GM19025 (cell line): ENCODE data around the gene RGS19.
"Not testable (repeated sequence)": the region's sequence is repeated elsewhere in the genome, so short reads cannot be mapped to it uniquely, and the experiment has no call there.

Experiments used
- ATAC-seq: cut with Tn5 transposase; IDR thresholded peaks from one replicate; pipeline ENCODE4 v1.9.1; 2021; ENCODE audit warnings: mild to moderate bottlenecking, low read depth, moderate library complexity; ENCODE audit not compliant: unreplicated experiment

Gene RGS19

DNA sequence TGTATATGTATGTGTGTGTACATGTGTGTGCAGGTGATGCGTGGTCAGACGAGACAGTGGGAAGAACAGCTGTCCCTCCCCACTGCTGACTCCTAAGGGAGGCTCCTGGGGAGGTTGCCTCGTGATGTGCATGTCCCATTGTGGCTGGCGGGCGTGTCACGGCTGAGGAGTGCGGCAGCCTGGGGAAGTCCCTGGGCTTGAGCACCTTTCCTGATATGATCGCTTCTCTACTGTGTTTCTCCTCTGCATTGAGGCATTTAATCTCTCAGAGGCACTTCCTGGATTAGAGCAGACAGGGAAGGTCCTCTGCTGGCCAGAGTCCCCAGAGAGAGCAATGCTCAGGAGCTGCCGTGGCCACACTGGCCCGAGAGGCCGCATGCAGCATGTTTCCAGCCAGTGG, 16.6 kb upstream of the RGS19 start:
- ATAC-seq: no peak

DNA sequence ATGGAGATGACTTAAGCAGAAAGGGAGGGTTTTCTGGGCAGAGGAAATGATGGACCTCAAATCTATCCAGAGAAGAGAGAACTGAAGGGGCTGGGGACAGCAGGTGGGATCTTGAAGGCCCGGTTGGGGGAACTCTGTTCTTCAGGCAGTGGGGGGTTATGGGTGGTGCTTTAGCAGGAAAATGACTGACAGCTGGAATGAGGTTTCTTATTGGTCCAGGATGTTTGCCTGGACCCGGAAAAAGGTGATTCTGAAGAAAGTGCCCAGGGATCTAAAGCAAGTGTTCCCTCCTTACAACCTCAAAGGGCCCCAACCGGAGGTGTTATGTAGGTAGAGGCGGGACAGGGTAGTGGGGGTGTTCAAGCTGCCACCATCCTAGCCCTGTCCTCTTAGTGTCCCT, 16.1 kb upstream of the RGS19 start:
- ATAC-seq: no peak

- ATAC-seq: no peak
These were observed 13.7 kb upstream of the RGS19 start for GRCh38 chr20:64093013-64093503.

- no peak for ATAC-seq
These were observed 13.1 kb upstream of the RGS19 start for GRCh38 chr20:64092258-64093012.

DNA sequence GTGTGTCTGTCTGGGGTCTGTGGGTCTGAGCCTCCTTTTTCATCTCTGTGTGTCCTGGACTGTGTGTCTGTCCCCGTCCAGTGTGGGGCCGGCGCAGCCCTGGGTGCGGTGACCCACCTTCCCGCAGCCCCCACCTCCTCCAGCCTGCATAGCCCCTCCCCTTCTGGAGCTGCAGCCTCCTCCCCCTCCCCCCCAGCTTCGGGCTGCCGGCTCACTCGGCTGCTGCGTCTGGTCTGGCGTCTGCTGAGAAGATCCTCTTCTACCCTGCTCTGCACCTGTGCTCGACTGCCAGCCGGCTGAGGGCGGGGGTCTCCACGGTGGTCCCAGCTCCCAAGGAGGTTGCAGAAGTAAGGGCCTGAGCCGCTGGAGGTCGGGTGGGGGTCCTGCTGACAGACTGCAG, 12.5 kb upstream of the RGS19 start:
- ATAC-seq: no peak

DNA sequence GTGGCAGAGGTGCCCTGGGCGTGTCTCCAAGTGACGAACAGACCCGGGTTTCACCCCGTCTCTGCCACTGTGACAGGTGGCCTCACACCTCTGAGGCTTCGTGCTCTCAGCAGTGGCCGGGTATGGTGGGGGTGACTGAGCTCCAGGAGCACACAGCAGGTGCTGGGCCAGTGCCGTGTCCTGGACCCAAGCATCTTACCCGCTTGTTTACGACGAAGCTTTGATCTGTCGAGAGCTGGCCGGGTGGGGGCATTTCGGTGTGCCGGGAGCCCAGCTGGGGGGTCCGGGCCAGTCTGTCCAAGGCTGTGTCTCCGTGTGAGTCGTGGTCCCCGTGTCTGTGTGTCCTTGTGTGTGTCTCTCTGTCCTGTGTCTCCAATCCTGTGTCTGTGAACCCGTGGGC, 12.0 kb upstream of the RGS19 start:
- ATAC-seq: no peak

DNA sequence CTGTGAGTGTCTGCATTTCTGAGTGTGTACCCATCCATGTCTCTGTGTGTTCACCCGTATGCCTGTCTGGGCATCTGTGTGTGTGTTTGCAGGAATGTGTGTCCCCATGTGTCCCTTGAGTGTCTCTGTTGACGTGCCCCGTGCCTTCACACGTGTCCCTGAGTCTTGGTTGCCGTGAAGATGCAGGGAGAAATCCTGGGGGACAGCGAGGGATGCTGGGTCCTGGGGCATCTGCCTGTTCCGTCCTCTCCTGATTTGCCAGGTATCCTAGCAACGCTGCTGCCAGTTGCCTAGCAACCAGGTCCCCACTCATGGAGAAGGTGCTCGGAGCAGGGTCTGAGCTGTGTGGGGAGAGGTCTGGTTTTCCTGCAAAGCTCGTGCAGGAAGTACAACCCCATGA, 10.8 kb upstream of the RGS19 start:
- ATAC-seq: no peak

- not testable (repeated sequence) for ATAC-seq
These were observed 9.3 kb upstream of the RGS19 start for GRCh38 chr20:64088586-64088985.

- ATAC-seq: not testable (repeated sequence)
These were observed 8.0 kb upstream of the RGS19 start for GRCh38 chr20:64087226-64087825.

DNA sequence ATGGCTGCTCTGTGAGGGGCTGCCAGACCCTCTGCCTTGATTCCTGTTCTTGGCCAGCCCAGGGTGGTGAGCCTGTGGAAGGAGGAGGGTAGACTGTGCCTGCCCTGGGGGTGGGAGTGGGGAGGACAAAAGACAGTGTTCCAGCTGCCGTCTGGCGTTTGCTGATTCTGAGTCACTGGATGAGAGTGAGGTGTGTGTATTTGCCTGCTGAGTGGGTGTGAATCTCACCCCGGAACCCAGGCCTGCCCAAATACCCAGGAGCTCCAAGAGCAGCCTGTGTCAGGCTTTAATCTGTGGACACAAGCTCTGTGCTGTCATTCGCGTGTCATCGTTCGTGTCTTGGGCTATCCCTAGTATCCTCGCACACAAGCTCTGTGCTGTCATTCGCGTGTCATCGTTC, 7.5 kb upstream of the RGS19 start:
- no peak for ATAC-seq

GRCh38 chr20:64084685-64085152, 5.4 kb upstream of the RGS19 start:
- no peak for ATAC-seq

GRCh38 chr20:64083804-64084684, 4.7 kb upstream of the RGS19 start, which contains the start of gene LKAAEAR1:
Gene LKAAEAR1, minus strand, starts transcription at chr20:64084398. Its CDS starts 179 bp downstream, at chr20:64084219.
- ATAC-seq: no peak

GRCh38 chr20:64083378-64083803, 4.1 kb upstream of the RGS19 start:
- no peak for ATAC-seq

DNA sequence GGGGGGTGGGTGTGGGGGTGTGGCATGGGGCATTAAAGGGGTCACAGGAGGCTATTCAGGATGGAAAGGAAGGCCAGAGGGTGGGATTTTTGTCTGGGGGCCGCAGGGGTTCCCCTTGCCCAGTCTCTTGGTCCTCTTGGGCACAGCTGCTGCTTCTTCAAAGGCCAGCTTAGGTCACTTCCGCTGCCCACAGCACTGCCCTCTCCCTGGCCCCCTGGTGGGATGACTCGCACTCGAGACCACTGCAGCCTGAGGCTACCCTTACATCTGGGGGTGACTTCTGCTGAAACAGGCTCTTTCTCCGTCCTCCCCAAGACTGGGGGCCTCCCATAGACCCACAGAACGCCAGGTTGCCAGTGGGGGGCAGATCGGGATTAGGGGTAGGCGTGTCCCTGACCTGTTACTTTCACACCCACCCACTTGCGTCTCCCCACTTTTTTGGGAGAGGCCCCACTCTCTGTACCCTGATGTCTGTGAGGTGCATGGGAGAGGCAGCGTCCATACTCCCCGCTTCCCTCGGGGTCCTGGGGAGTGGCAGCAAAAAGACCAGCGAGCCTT, 3.6 kb upstream of the RGS19 start:
- ATAC-seq: no peak

- no peak for ATAC-seq
These were observed 2.9 kb upstream of the RGS19 start for GRCh38 chr20:64082126-64082731.

DNA sequence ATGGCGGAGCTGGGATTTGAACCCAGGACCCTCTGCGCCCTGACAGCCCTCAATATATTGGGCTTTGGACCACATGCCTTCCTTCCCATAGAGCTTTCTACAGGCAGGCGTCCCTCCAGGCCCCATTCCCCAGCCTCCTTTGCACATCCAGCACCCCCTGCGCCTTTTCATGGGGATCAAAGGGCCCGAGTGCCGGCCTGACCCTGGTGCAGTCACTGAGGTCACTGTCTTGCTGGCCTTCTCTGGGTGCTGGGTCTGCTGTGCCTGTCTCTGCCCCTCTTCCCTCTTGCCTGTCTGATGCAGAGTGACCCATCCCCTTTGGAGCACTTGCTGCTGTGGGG, 2.3 kb upstream of the RGS19 start:
- ATAC-seq: no peak

GRCh38 chr20:64080813-64081623, 1.7 kb upstream of the RGS19 start:
- ATAC-seq: no peak

DNA sequence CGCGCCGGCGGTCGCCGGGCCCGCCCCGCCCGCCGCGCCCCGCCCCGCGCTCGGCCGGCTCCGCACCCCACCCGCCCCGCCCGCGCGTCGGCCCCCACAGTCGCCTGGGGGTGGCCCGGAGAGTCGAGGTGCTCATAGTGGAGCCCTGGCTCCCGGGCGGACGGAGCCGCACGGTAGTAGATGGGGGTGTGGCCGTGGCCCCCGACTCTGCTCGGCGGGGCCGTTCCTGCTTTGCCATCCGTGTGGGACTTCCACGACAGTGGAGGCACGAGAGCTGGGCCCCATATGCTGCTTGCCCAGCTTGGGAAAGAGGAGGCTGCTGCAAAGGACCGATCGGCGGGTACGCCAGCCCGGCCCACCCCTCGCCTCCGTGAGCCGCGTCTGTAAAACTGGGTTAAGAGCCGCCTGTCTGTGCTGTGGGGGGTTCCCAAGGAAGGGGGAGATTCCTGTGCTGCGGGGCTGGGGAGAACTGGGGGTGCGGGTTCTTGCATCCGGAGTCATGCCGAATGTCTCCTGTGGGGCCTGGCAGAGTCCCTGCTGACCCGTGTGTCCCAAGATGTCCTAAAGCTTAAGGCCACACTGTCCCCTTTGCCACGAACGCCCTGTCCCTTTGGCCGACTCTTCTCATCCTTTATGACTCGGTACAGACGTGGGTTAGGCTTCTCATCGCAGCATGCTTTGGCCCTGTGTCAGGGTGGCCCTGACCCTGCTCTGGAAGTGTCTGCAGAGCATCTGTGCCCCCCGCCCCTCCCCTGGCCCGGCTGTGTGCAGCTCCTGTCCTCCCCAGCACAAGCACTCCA, 895 bp upstream of the RGS19 start, which contains the start of gene OPRL1:
TSS of gene OPRL1 (plus strand) at position 70 of the 800 bp plus-strand sequence. CDS start 12,639 bp downstream, outside the sequence.
- ATAC-seq: no peak

DNA sequence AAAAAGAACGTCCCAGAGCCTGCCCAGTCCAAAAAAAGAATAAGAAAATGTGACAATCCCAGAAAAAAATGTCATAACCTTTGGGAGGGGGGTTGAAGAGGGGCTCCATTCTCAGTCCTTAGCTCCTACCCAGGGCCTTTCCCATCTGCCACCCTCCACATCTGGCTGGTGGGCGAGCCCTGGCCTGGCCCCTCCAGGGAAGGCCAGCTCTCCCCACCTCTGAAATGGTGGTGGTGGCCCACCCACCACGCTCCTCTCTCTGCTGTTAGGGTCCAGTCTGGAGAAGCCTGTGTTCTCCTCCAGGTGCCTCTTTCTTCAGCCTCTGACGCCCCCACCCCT, 415 bp downstream of the RGS19 start:
- no peak for ATAC-seq
